Mesenchymal stem cell (in vitro differentiated cells and primary cell): ENCODE measurements around the gene RTBDN.
A peak's percentile ranks its signal among the peaks of the same experiment; 100 is the strongest.

Experiments
- DNase-seq: peaks from one replicate; pipeline ENCODE4 v3.0.0-alpha.2; 2013
- H2AFZ ChIP-seq: one replicate; pipeline ENCODE4 v1.6.1; 2013; ENCODE audit warnings: low read depth, mild to moderate bottlenecking, control low read depth, inconsistent platforms, low read length, moderate library complexity
- H2AK5ac ChIP-seq: 2 replicates; pipeline ENCODE4 v1.6.1; 2013; ENCODE audit warnings: low read length, moderate library complexity, mild to moderate bottlenecking, inconsistent platforms; ENCODE audit not compliant: severe bottlenecking
- H2BK120ac ChIP-seq: one replicate; pipeline ENCODE4 v1.6.1; 2013; ENCODE audit warnings: low read depth, mild to moderate bottlenecking, inconsistent platforms, low read length, moderate library complexity
- H2BK12ac ChIP-seq, 2 experiments: one replicate each; pipeline ENCODE4 v1.6.1; 2013; ENCODE audit warnings: inconsistent platforms in 2 of 2, low read length in 2 of 2, mild to moderate bottlenecking in 2 of 2, moderate library complexity in 2 of 2, control low read depth in 1 of 2
- H2BK15ac ChIP-seq: one replicate; pipeline ENCODE4 v1.6.1; 2013; ENCODE audit warnings: mild to moderate bottlenecking, low read depth, inconsistent platforms; ENCODE audit not compliant: poor library complexity, severe bottlenecking
- H2BK5ac ChIP-seq: 2 replicates; pipeline ENCODE4 v1.6.1; 2013; ENCODE audit warnings: low read depth, mild to moderate bottlenecking, low read length, control low read depth, inconsistent platforms; ENCODE audit not compliant: poor library complexity, severe bottlenecking
- H3K14ac ChIP-seq, 2 experiments: one replicate each; pipeline ENCODE4 v1.6.1; 2013; ENCODE audit warnings: inconsistent platforms in 2 of 2, low read length in 2 of 2, control low read depth in 1 of 2, mild to moderate bottlenecking in 1 of 2, moderate library complexity in 1 of 2
- H3K18ac ChIP-seq, 2 experiments: one replicate each; pipeline ENCODE4 v1.6.1; 2013; ENCODE audit warnings: inconsistent platforms in 2 of 2, low read length in 2 of 2, control low read depth in 1 of 2, low read depth in 1 of 2, mild to moderate bottlenecking in 1 of 2
- H3K23ac ChIP-seq, 2 experiments: one replicate each; pipeline ENCODE4 v1.6.1; 2013; ENCODE audit warnings: inconsistent platforms in 2 of 2, low read length in 2 of 2, mild to moderate bottlenecking in 2 of 2, moderate library complexity in 2 of 2, control low read depth in 1 of 2
- H3K27ac ChIP-seq: 2 replicates; pipeline ENCODE4 v1.5.1; 2013; ENCODE audit warnings: mild to moderate bottlenecking, moderate library complexity, low read length, control low read depth, inconsistent platforms; ENCODE audit not compliant: poor library complexity, severe bottlenecking
- H3K27me3 ChIP-seq, 2 experiments: 2 replicates each; pipeline versions ENCODE4 v1.6.1 to v1.7.0; 2013; ENCODE audit warnings: low read length in 2 of 2, mild to moderate bottlenecking in 2 of 2, moderate library complexity in 2 of 2, control low read depth in 1 of 2, inconsistent platforms in 1 of 2; ENCODE audit not compliant: control insufficient read depth in 1 of 2, insufficient read depth in 1 of 2
- H3K36me3 ChIP-seq, 2 experiments: 2 replicates each; pipeline versions ENCODE4 v1.6.1 to v1.7.0; 2013; ENCODE audit warnings: low read length in 2 of 2, control low read depth in 1 of 2, inconsistent platforms in 1 of 2, low read depth in 1 of 2, mild to moderate bottlenecking in 1 of 2; ENCODE audit not compliant: insufficient read depth in 2 of 2, control insufficient read depth in 1 of 2
- H3K4ac ChIP-seq, 2 experiments: one replicate each; pipeline ENCODE4 v1.6.1; 2013; ENCODE audit warnings: inconsistent platforms in 2 of 2, low read length in 2 of 2, mild to moderate bottlenecking in 2 of 2, moderate library complexity in 2 of 2, control low read depth in 1 of 2, low read depth in 1 of 2
- H3K4me1 ChIP-seq: 2 replicates; pipeline ENCODE4 v1.6.1; 2013; ENCODE audit warnings: low read depth, low read length, control low read depth; ENCODE audit not compliant: control insufficient read depth, insufficient read depth
- H3K4me2 ChIP-seq: 2 replicates; pipeline ENCODE4 v1.6.1; 2013; ENCODE audit warnings: low read length, mild to moderate bottlenecking, inconsistent platforms; ENCODE audit not compliant: poor library complexity, severe bottlenecking
- H3K4me3 ChIP-seq, 2 experiments: 2 replicates each; pipeline versions ENCODE4 v1.5.1 to v1.7.0; 2013; ENCODE audit warnings: low read length in 2 of 2, mild to moderate bottlenecking in 2 of 2, control low read depth in 1 of 2, low read depth in 1 of 2; ENCODE audit not compliant: insufficient read depth in 1 of 2
- H3K79me1 ChIP-seq: replicated peaks from 2 replicates; pipeline ENCODE4 v1.6.1; 2013; ENCODE audit warnings: mild to moderate bottlenecking, control low read depth, low read length, inconsistent platforms; ENCODE audit not compliant: poor library complexity, severe bottlenecking
- H3K9ac ChIP-seq: 2 replicates; pipeline ENCODE4 v1.7.0; 2013; ENCODE audit warnings: mild to moderate bottlenecking, low read length, moderate library complexity
- H3K9me3 ChIP-seq: 2 replicates; pipeline ENCODE4 v1.7.0; 2013; ENCODE audit warnings: mild to moderate bottlenecking, low read length; ENCODE audit not compliant: control insufficient read depth
- H4K8ac ChIP-seq: one replicate; pipeline ENCODE4 v1.6.1; 2013; ENCODE audit warnings: inconsistent platforms, mild to moderate bottlenecking, low read length, moderate library complexity
- H4K91ac ChIP-seq: one replicate; pipeline ENCODE4 v1.6.1; 2013; ENCODE audit warnings: mild to moderate bottlenecking, low read length, inconsistent platforms
- WGBS: methylation state at CpG from one replicate; pipeline ENCODE4 v1.1.7; 2013; ENCODE audit warnings: mixed read lengths; 5-methylcytosine and 5-hydroxymethylcytosine counted together

Gene RTBDN

GRCh38 chr19:12788042-12788681 lies 46.2 kb downstream of the RTBDN start:
- peak overlapping the region; percentile 86 for H2AK5ac ChIP-seq
- peak; percentile 58 for DNase-seq
- peak overlapping the region; percentile 96 to 100 for H2BK12ac ChIP-seq
- H3K4ac ChIP-seq = peak overlapping the region; percentile 90 to 95
- WGBS = 69% methylated on average over 3 of the region's 4 CpGs
- peaks cover 50% of the 10 kb centered on the region for H3K4me1 ChIP-seq
- H2BK120ac ChIP-seq = peak overlapping the region; percentile 59
- H4K91ac ChIP-seq = peak overlapping the region; percentile 98
- no peaks in the 10 kb centered on the region for H3K9me3 ChIP-seq
- H4K8ac ChIP-seq = peak overlapping the region; percentile 84
- H3K27me3 ChIP-seq = no peaks in the 10 kb centered on the region
- peak overlapping the region; percentile 6 to 89 for H3K18ac ChIP-seq
- H3K23ac ChIP-seq = no peak overlapping the region
- peak overlapping the region; percentile 81 for H3K4me2 ChIP-seq
- peak overlapping the region; percentile 90 for H3K9ac ChIP-seq
- peaks cover 0 to 3% of the 10 kb centered on the region in 2 experiments for H3K36me3 ChIP-seq
- peak overlapping the region; percentile 83 for H2BK15ac ChIP-seq
- peak overlapping the region; percentile 3 for H2AFZ ChIP-seq
- peak overlapping the region in 1 of 2 experiments; percentile 74 for H3K4me3 ChIP-seq
- H2BK5ac ChIP-seq = peak overlapping the region; percentile 74
- H3K79me1 ChIP-seq = no peaks in the 10 kb centered on the region
- H3K14ac ChIP-seq = peak overlapping the region in 1 of 2 experiments; percentile 71
- H3K27ac ChIP-seq = peak overlapping the region; percentile 96

GRCh38 chr19:12787458-12787857 lies 46.9 kb downstream of the RTBDN start:
- H3K79me1 ChIP-seq = no peaks in the 10 kb centered on the region
- whole genome bisulfite sequencing = 90% methylated on average over 6 of the region's 10 CpGs
- no peak overlapping the region for H2AFZ ChIP-seq
- H3K14ac ChIP-seq = no peak overlapping the region
- H3K27me3 ChIP-seq = no peaks in the 10 kb centered on the region
- H2AK5ac ChIP-seq = no peak overlapping the region
- no peak overlapping the region for H3K4me3 ChIP-seq
- no peak overlapping the region for H3K9ac ChIP-seq
- H2BK15ac ChIP-seq = no peak overlapping the region
- peaks cover 55% of the 10 kb centered on the region for H3K4me1 ChIP-seq
- no peak overlapping the region for H3K18ac ChIP-seq
- no peak overlapping the region for H4K91ac ChIP-seq
- no peak overlapping the region for H2BK5ac ChIP-seq
- H3K4me2 ChIP-seq = no peak overlapping the region
- H3K27ac ChIP-seq = no peak overlapping the region
- no peak for DNase-seq
- no peaks in the 10 kb centered on the region for H3K9me3 ChIP-seq
- no peak overlapping the region for H2BK12ac ChIP-seq
- H3K4ac ChIP-seq = no peak overlapping the region
- H3K36me3 ChIP-seq = peaks cover 0 to 3% of the 10 kb centered on the region in 2 experiments
- H3K23ac ChIP-seq = no peak overlapping the region
- no peak overlapping the region for H4K8ac ChIP-seq
- H2BK120ac ChIP-seq = peak overlapping the region; percentile 36

GRCh38 chr19:12786952-12787351 lies 47.4 kb downstream of the RTBDN start:
- Histone ChIP-seq H4K8ac (no peak overlapping the region), H3K9ac (peak overlapping the region; percentile 36), H2AFZ (no peak overlapping the region), H3K14ac (no peak overlapping the region), H3K4ac (no peak overlapping the region), H3K27me3 (no peaks in the 10 kb centered on the region), H3K9me3 (no peaks in the 10 kb centered on the region), H3K4me2 (no peak overlapping the region), H3K23ac (no peak overlapping the region), H3K18ac (peak overlapping the region; percentile 44 to 79), H2BK12ac (peak overlapping the region in 1 of 2 experiments; percentile 47), H2BK120ac (peak overlapping the region; percentile 36), H2BK15ac (peak overlapping the region; percentile 95), H4K91ac (peak overlapping the region; percentile 34), H3K4me3 (no peak overlapping the region), H3K4me1 (peaks cover 60% of the 10 kb centered on the region), H3K36me3 (no peaks in the 10 kb centered on the region), H3K27ac (no peak overlapping the region), H2BK5ac (no peak overlapping the region), H2AK5ac (peak overlapping the region; percentile 6), H3K79me1 (peaks cover 1% of the 10 kb centered on the region)
- WGBS = 93% methylated on average over 3 of the region's 3 CpGs
- DNase-seq = no peak

GRCh38 chr19:12786141-12786870 lies 48.1 kb downstream of the RTBDN start:
- H3K23ac ChIP-seq = no peak overlapping the region
- no peaks in the 10 kb centered on the region for H3K27me3 ChIP-seq
- H3K4me2 ChIP-seq = no peak overlapping the region
- H2BK15ac ChIP-seq = peak overlapping the region; percentile 95
- H3K9ac ChIP-seq = peak overlapping the region; percentile 40
- peak overlapping the region; percentile 13 for H3K27ac ChIP-seq
- peak; percentile 42 for DNase-seq
- H2AFZ ChIP-seq = no peak overlapping the region
- no peak overlapping the region for H3K14ac ChIP-seq
- H2BK120ac ChIP-seq = peak overlapping the region; percentile 88
- no peak overlapping the region for H3K4me3 ChIP-seq
- H3K4ac ChIP-seq = peak overlapping the region; percentile 85 to 95
- no peaks in the 10 kb centered on the region for H3K9me3 ChIP-seq
- peak overlapping the region; percentile 90 for H4K91ac ChIP-seq
- 78% methylated on average over 18 of the region's 18 CpGs for WGBS
- peak overlapping the region; percentile 63 for H2AK5ac ChIP-seq
- H2BK5ac ChIP-seq = peak overlapping the region; percentile 66
- H3K4me1 ChIP-seq = peaks cover 60% of the 10 kb centered on the region
- H3K18ac ChIP-seq = peak overlapping the region; percentile 89 to 91
- peak overlapping the region; percentile 80 for H4K8ac ChIP-seq
- H3K79me1 ChIP-seq = peaks cover 1% of the 10 kb centered on the region
- H3K36me3 ChIP-seq = no peaks in the 10 kb centered on the region
- peak overlapping the region; percentile 12 to 95 for H2BK12ac ChIP-seq
